Sigmoid colon (tissue), 4 donors: ENCODE measurements around the gene HSD17B2.

Experiments used
- CTCF ChIP-seq, 4 experiments: fragments of 450-650 bp in 3 of 4; fragments of 200-600 bp in 1 of 4; IDR thresholded peaks; one replicate each; pipeline ENCODE4 v1.5.1; 2016 to 2019; ENCODE audit warnings: antibody characterized with exemption in 4 of 4, mild to moderate bottlenecking in 3 of 4, moderate library complexity in 2 of 4
- POLR2A ChIP-seq, 2 donors: fragments of 450-650 bp; IDR thresholded peaks; one replicate each; pipeline ENCODE4 v1.6.1; 2016; ENCODE audit warnings: antibody characterized with exemption in 2 of 2, mild to moderate bottlenecking in 2 of 2, moderate library complexity in 2 of 2
- POLR2AphosphoS5 ChIP-seq, 4 donors: sonication (generic); formaldehyde crosslinking; IDR thresholded peaks; one replicate each; pipeline ENCODE4 v1.6.1; 2017; ENCODE audit warnings: antibody characterized with exemption in 4 of 4

GRCh38 chr16:82067804-82068325, 32.8 kb downstream of the HSD17B2 start:
- no peak for TF ChIP-seq POLR2A (IDR thresholded peaks at IDR 0.05)
- no peak for TF ChIP-seq CTCF (IDR thresholded peaks at IDR 0.05)
- no peak for TF ChIP-seq POLR2AphosphoS5 (IDR thresholded peaks at IDR 0.05)
